K562 (cell line): Measurements from ENCODE around the gene GPATCH2L. TPM values are rescaled to one million over a fixed set of nuclear protein-coding genes. Genes with fewer than 3 reads are reported as not detected.
A peak's percentile ranks its signal among the peaks of the same experiment; 100 is the strongest.

ENCODE experiments used
- ATAC-seq: fragments of 200-7000 bp; cut with Tn5 transposase; 3 replicates; pipeline ENCODE4 v1.9.1; 2020; ENCODE audit warnings: moderate library complexity
- BruUV-seq: library from RNA; stranded (reverse); fragments of 400-500 nt; replicated peaks from 2 replicates; lab custom pipeline; 2021; lab: Mats Ljungman, UMichigan
- CTCF ChIA-PET: fragments of 300-600 bp; formaldehyde crosslinking; extraction: SDS; loops from one replicate; lab custom pipeline; 2021; ENCODE audit warnings: low intra/inter-chr PET ratio; lab: Yijun Ruan, JAX
- POLR2A ChIA-PET: fragments of 300-600, 350-650 bp; sonication (Branson Sonifier 250); formaldehyde crosslinking; extraction: SDS; loops from one replicate; lab custom pipeline; 2021; ENCODE audit warnings: antibody characterized with exemption, inconsistent platforms; lab: Yijun Ruan, JAX
- DNase-seq, 4 experiments: peaks; one replicate each; pipeline versions ENCODE4 v3.0.0 to v3.0.0-alpha.2; 2011 to 2018; ENCODE audit warnings: low spot score in 3 of 4, mixed read lengths in 3 of 4; ENCODE audit errors: extremely low read depth in 1 of 4
- FAIRE-seq: peaks from 2 replicates; lab custom pipeline; 2011; peaks lifted over from hg19 to GRCh38; lab: Jason Lieb, UNC
- H2AFZ ChIP-seq: 2 replicates; pipeline ENCODE4 v1.6.0; 2011; ENCODE audit warnings: low read depth, low read length, control low read depth, inconsistent platforms
- H3K27ac ChIP-seq: fragments of 200-600 bp; 3 replicates; pipeline ENCODE4 v1.8.0; 2011; ENCODE audit warnings: low read depth, mild to moderate bottlenecking, control low read depth, inconsistent platforms, low read length, moderate library complexity, mixed read lengths; ENCODE audit errors: extremely low read depth
- H3K27me3 ChIP-seq, 2 experiments: fragments of 300-600 bp in 1 of 2; 2 replicates in 1 of 2; 3 replicates in 1 of 2; pipeline versions ENCODE4 v1.6.0 to v1.8.0; 2011; ENCODE audit warnings: inconsistent platforms in 2 of 2, low read length in 2 of 2, mild to moderate bottlenecking in 1 of 2, mixed read lengths in 1 of 2, moderate library complexity in 1 of 2; ENCODE audit not compliant: control insufficient read depth in 2 of 2, insufficient read depth in 2 of 2
- H3K36me3 ChIP-seq: fragments of 300-600 bp; 3 replicates; pipeline ENCODE4 v1.8.0; 2011; ENCODE audit warnings: mild to moderate bottlenecking, low read length, inconsistent platforms; ENCODE audit not compliant: control insufficient read depth, insufficient read depth
- H3K4me1 ChIP-seq, 2 experiments: fragments of 200-600 bp in 1 of 2; replicated peaks in 1 of 2; 2 replicates in 1 of 2; 3 replicates in 1 of 2; pipeline versions ENCODE4 v1.5.1 to v1.8.0; 2011; ENCODE audit warnings: inconsistent platforms in 2 of 2, low read length in 2 of 2, mild to moderate bottlenecking in 1 of 2, mixed read lengths in 1 of 2, moderate library complexity in 1 of 2; ENCODE audit not compliant: control insufficient read depth in 2 of 2, insufficient read depth in 2 of 2
- H3K4me2 ChIP-seq: 2 replicates; pipeline ENCODE4 v1.6.1; 2011; ENCODE audit warnings: low read length, control low read depth, inconsistent platforms, mixed read lengths; ENCODE audit not compliant: insufficient read depth
- H3K4me3 ChIP-seq: fragments of 200-600 bp; sonication (generic), shearing (Covaris generic); 2 replicates; pipeline ENCODE4 v1.5.1; 2016; ENCODE audit warnings: control low read depth, inconsistent platforms
- H3K79me2 ChIP-seq: fragments of 200-600 bp; 3 replicates; pipeline ENCODE4 v1.8.0; 2011; ENCODE audit warnings: low read length, inconsistent platforms; ENCODE audit not compliant: control insufficient read depth, insufficient read depth
- H3K9ac ChIP-seq, 2 experiments: 2 replicates each; pipeline versions ENCODE4 v1.6.0 to v1.6.1; 2011; ENCODE audit warnings: low read depth in 2 of 2, low read length in 2 of 2, control low read depth in 1 of 2, inconsistent platforms in 1 of 2, mild to moderate bottlenecking in 1 of 2, mixed read lengths in 1 of 2; ENCODE audit not compliant: insufficient read depth in 1 of 2
- H3K9me1 ChIP-seq: one replicate; pipeline ENCODE4 v1.6.0; 2011; ENCODE audit warnings: inconsistent platforms, mild to moderate bottlenecking, low read length, moderate library complexity; ENCODE audit not compliant: control insufficient read depth, insufficient read depth
- H3K9me3 ChIP-seq: replicated peaks from 2 replicates; pipeline ENCODE4 v1.5.1; 2011; ENCODE audit warnings: low read depth, low read length, inconsistent platforms; ENCODE audit not compliant: control insufficient read depth, insufficient read depth
- H4K20me1 ChIP-seq: replicated peaks from 2 replicates; pipeline ENCODE4 v1.6.1; 2011; ENCODE audit warnings: low read length, inconsistent platforms, mixed read lengths; ENCODE audit not compliant: control insufficient read depth, insufficient read depth
- CGGBP1 ChIP-seq: fragments of 250-450 bp; sonication (Bioruptor Pico); IDR thresholded peaks from 2 replicates; pipeline ENCODE4 v1.9.0; 2021; ENCODE audit warnings: mild to moderate bottlenecking
- HNRNPK ChIP-seq: fragments of 200-400 bp; formaldehyde crosslinking; IDR thresholded peaks from one replicate; pipeline ENCODE4 v1.6.1; 2018; ENCODE audit warnings: mild to moderate bottlenecking, low read depth, low read length; ENCODE audit not compliant: poor library complexity, severe bottlenecking
- IRF1 ChIP-seq: sonication (generic); formaldehyde crosslinking; IDR thresholded peaks from 2 replicates; pipeline ENCODE4 v1.8.0; 2022; ENCODE audit warnings: missing genetic modification reagents, mild to moderate bottlenecking, borderline replicate concordance
- LARP7 ChIP-seq: fragments of 450-650 bp; IDR thresholded peaks from 2 replicates; pipeline ENCODE4 v1.6.1; 2016
- MNT ChIP-seq, 2 experiments: fragments of 450-650 bp; conservative IDR thresholded peaks; 2 replicates each; pipeline ENCODE4 v1.6.1; 2017; ENCODE audit warnings: mild to moderate bottlenecking in 2 of 2, moderate library complexity in 2 of 2
- NR2C2 ChIP-seq, 2 experiments: fragments of 200-800 bp in 1 of 2; sonication (Bioruptor generic) in 1 of 2; sonication (generic) in 1 of 2; formaldehyde crosslinking in 1 of 2; IDR thresholded peaks; 2 replicates each; pipeline versions ENCODE4 v1.6.1 to v1.8.0; 2016 to 2022; ENCODE audit warnings: mild to moderate bottlenecking in 1 of 2, missing compliant biosample characterization in 1 of 2, missing genetic modification characterization in 1 of 2, missing genetic modification reagents in 1 of 2
- PBX2 ChIP-seq, 2 experiments: IDR thresholded peaks in 1 of 2; conservative IDR thresholded peaks in 1 of 2; 2 replicates each; pipeline ENCODE4 v1.6.1; 2016; ENCODE audit warnings: low read depth in 2 of 2, mild to moderate bottlenecking in 1 of 2, missing compliant biosample characterization in 1 of 2, missing genetic modification characterization in 1 of 2, moderate library complexity in 1 of 2
- PTTG1 ChIP-seq: fragments of 450-650 bp; IDR thresholded peaks from 2 replicates; pipeline ENCODE4 v1.6.1; 2016; ENCODE audit warnings: low read depth, mild to moderate bottlenecking, missing genetic modification characterization, missing compliant biosample characterization
- RBM34 ChIP-seq: fragments of 200-400 bp; formaldehyde crosslinking; IDR thresholded peaks from 2 replicates; pipeline ENCODE4 v1.6.1; 2018; ENCODE audit warnings: low read length, borderline replicate concordance; ENCODE audit not compliant: insufficient read depth
- RHOXF2B ChIP-seq: fragments of 250-450 bp; sonication (Bioruptor Pico); conservative IDR thresholded peaks from 2 replicates; pipeline ENCODE4 v1.5.1; 2021
- ZNF165 ChIP-seq: fragments of 250-450 bp; sonication (Bioruptor Pico); IDR thresholded peaks from 2 replicates; pipeline ENCODE4 v1.4.0; 2020; ENCODE audit warnings: borderline replicate concordance
- ZNF655 ChIP-seq: fragments of 250-450 bp; sonication (Bioruptor Pico); IDR thresholded peaks from 2 replicates; pipeline ENCODE4 v1.5.0; 2021
- ZSCAN32 ChIP-seq: fragments of 450-650 bp; formaldehyde crosslinking; IDR thresholded peaks from 2 replicates; pipeline ENCODE4 v1.4.0; 2020; ENCODE audit warnings: mild to moderate bottlenecking, moderate library complexity
- WGBS: fragments of 100-300 bp; shearing (Covaris generic); methylation state at CpG from one replicate; pipeline ENCODE4 v1.1.6; 2016; ENCODE audit warnings: low coverage, mixed read lengths; ENCODE audit not compliant: insufficient coverage; ENCODE audit errors: missing lambda C conversion rate; 5-methylcytosine and 5-hydroxymethylcytosine counted together
- in situ Hi-C: fragments of 300-500 bp; cut with MboI; formaldehyde crosslinking; loops from 4 replicates; pipeline ENCODE4 v1.15.0; 2018; ENCODE audit warnings: inconsistent platforms, mixed read lengths
- intact Hi-C: fragments of 100-400 bp; cut with micrococcal nuclease; formaldehyde crosslinking; loops from 2 replicates; pipeline ENCODE4 v1.14.2; 2022
- polyA plus RNA-seq, 8 experiments: library from polyadenylated mRNA; depleted of rRNA in 4 of 8; stranded (reverse) in 5 of 8; unstranded in 3 of 8; fragments of >200 nt; fragmentation: Nextera tagmentation in 2 of 8; fragmentation: Illumina TruSeq in 1 of 8; extraction: Ambion mirVana in 2 of 8; extraction: Trizol in 1 of 8; gene quantifications; 2 replicates each; pipeline versions ENCODE4 v1.2.1 to v1.2.3, GENCODE V29; 2011 to 2014; ENCODE audit warnings: inconsistent platforms in 1 of 8, missing spikeins in 1 of 8
- total RNA-seq, 7 experiments: library from RNA; depleted of rRNA in 6 of 7; stranded (reverse); fragments of >200 nt in 6 of 7; fragmentation: Illumina TruSeq in 2 of 7; extraction: Trizol in 2 of 7; gene quantifications; 2 replicates each; pipeline versions ENCODE4 v1.2.1 to v1.2.3, GENCODE V29; 2011 to 2021; ENCODE audit warnings: low replicate concordance in 1 of 7

The GPATCH2L gene
- total and polyA plus RNA-seq, 9 of the 15 experiments (the other 6 are each of a cell fraction or from before 2014, with no cell fraction given), result 13.1 to 39.6 (median 20.0) TPM

- TF ChIP-seq PBX2 (CRISPR knock-in tag; IDR thresholded peaks at IDR 0.05; ENCODE audit: low read depth), result no peak
- TF ChIP-seq PBX2 (tag; conservative IDR thresholded peaks at IDR 0.05; ENCODE audit: low read depth), result peak; percentile 83
- no peak for TF ChIP-seq NR2C2 (CRISPR knock-in tag; IDR thresholded peaks at IDR 0.05)
- TF ChIP-seq NR2C2 (tag; IDR thresholded peaks at IDR 0.05), result peak; percentile 28; the same call in 1 of the 2 replicates
- TF ChIP-seq RBM34, result no peak
These were observed 26.2 kb upstream of the GPATCH2L start (continued) for GRCh38 chr14:76125511-76125910.

GRCh38 chr14:76126076-76126475, 25.6 kb upstream of the GPATCH2L start:
- DNase-seq (no peak), FAIRE-seq (no peak), ATAC-seq (no peak)
- POLR2A ChIA-PET, result no interaction called here
- CTCF ChIA-PET, result no interaction called here
- Histone ChIP-seq H3K4me3 (no peak overlapping the region), H3K4me1 (no peaks in the 10 kb centered on the region; a peak in 1 of 5 replicates), H3K36me3 (no peaks in the 10 kb centered on the region), H3K27me3 (peaks cover 5 to 17% of the 10 kb centered on the region in 2 experiments; a peak in 3 of 5 replicates), H4K20me1 (no peaks in the 10 kb centered on the region; the same call in 1 of the 2 replicates), H3K27ac (no peak overlapping the region), H3K9me3 (no peaks in the 10 kb centered on the region), H3K9me1 (no peaks in the 10 kb centered on the region), H2AFZ (no peak overlapping the region), H3K4me2 (no peak overlapping the region), H3K79me2 (no peaks in the 10 kb centered on the region), H3K9ac (no peak overlapping the region)
- WGBS, result 2% methylated on average over 5 of the region's 5 CpGs
- no TSS peak for BruUV-seq
- intact Hi-C loops (no loop called here), in situ Hi-C loops (no loop called here)
- TF ChIP-seq PTTG1 (no peak), IRF1 (no peak), HNRNPK (no peak), RHOXF2B (CRISPR knock-in tag) (no peak), ZNF165 (CRISPR knock-in tag) (no peak), ZNF655 (CRISPR knock-in tag) (no peak), LARP7 (no peak), CGGBP1 (no peak), MNT (conservative IDR thresholded peaks at IDR 0.05) (no peak), ZSCAN32 (no peak)
